Stomach (tissue), 9 donors: ENCODE measurements around the gene NCOA4. TPM values are rescaled to one million over a fixed set of nuclear protein-coding genes. Genes with fewer than 3 reads are reported as not detected.
"Not testable (repeated sequence)": the region's sequence is repeated elsewhere in the genome, so short reads cannot be mapped to it uniquely, and the experiment has no call there.

ENCODE experiments used
- DNase-seq, 2 donors: peaks; one replicate each; pipeline versions ENCODE4 v3.0.0 to v3.0.0-alpha.2; 2013 to 2019
- H3K27ac ChIP-seq, 5 donors: fragments of 200-600 bp in 4 of 5; sonication (generic) in 4 of 5; one replicate each; pipeline ENCODE4 v1.5.1; 2013 to 2019; ENCODE audit warnings: mild to moderate bottlenecking in 1 of 5, moderate library complexity in 1 of 5
- H3K27me3 ChIP-seq, 3 donors: fragments of 200-600 bp; sonication (generic); one replicate each; pipeline ENCODE4 v1.5.1; 2017 to 2019; ENCODE audit warnings: mixed run types in 1 of 3
- H3K36me3 ChIP-seq, 4 donors: fragments of 200-600 bp; sonication (generic); 1 replicate in 3 of 4; 2 replicates in 1 of 4; pipeline ENCODE4 v1.5.1; 2016 to 2019
- H3K4me1 ChIP-seq, 4 donors: fragments of 200-600 bp; sonication (generic); one replicate each; pipeline ENCODE4 v1.5.1; 2016 to 2019
- H3K4me3 ChIP-seq, 4 donors: fragments of 200-600 bp; sonication (generic) in 3 of 4; one replicate each; pipeline ENCODE4 v1.5.1; 2016 to 2019; ENCODE audit warnings: mild to moderate bottlenecking in 1 of 4
- H3K9me3 ChIP-seq, 4 donors: fragments of 200-600 bp; sonication (generic); one replicate each; pipeline ENCODE4 v1.5.1; 2016 to 2019
- EP300 ChIP-seq: sonication (generic); formaldehyde crosslinking; IDR thresholded peaks from one replicate; pipeline ENCODE4 v1.6.1; 2017; ENCODE audit warnings: antibody characterized with exemption
- POLR2A ChIP-seq, 4 donors: fragments of 450-650 bp; IDR thresholded peaks; one replicate each; pipeline ENCODE4 v1.6.1; 2016; ENCODE audit warnings: antibody characterized with exemption in 4 of 4, control low read depth in 2 of 4, mild to moderate bottlenecking in 1 of 4, moderate library complexity in 1 of 4
- POLR2AphosphoS5 ChIP-seq, 3 donors: sonication (generic); formaldehyde crosslinking; IDR thresholded peaks; one replicate each; pipeline ENCODE4 v1.6.1; 2016; ENCODE audit warnings: antibody characterized with exemption in 3 of 3
- WGBS, 5 donors: extraction: QIAGEN DNeasy Blood & Tissue Kit in 3 of 5; methylation state at CpG; one replicate each; pipeline versions ENCODE4 v1.1.5 to v1.1.7; 2013 to 2018; 5-methylcytosine and 5-hydroxymethylcytosine counted together
- intact Hi-C: fragments of 100-400 bp; cut with DNase I; formaldehyde crosslinking; loops from one replicate; pipeline ENCODE4 v1.15.1; 2023; ENCODE audit warnings: low total_unique reads
- polyA plus RNA-seq, 3 donors: library from polyadenylated mRNA; stranded (reverse); fragments of 200-250 nt; gene quantifications; one replicate each; pipeline ENCODE4 v1.2.3, GENCODE V29; 2013
- total RNA-seq, 5 donors: library from RNA; depleted of rRNA; stranded (reverse); fragments of >200 nt; gene quantifications; one replicate each; pipeline versions ENCODE4 v1.1.0 to v1.2.3, GENCODE V29; 2014 to 2016
- TF ChIP-seq, protein P1 (sequence below), 7 experiments: fragments of 450-650 bp in 4 of 7; fragments of 200-600 bp in 3 of 7; sonication (generic) in 3 of 7; IDR thresholded peaks; one replicate each; pipeline ENCODE4 v1.5.1; 2016 to 2019; ENCODE audit warnings: antibody characterized with exemption in 7 of 7, control low read depth in 2 of 7, mild to moderate bottlenecking in 1 of 7
- donor health status: healthy with polysubstance abuse.
- donor health status: Bipolar disorder and iron deficiency.
- donor health status: healthy.

Gene NCOA4
- total and polyA plus RNA-seq, 8 donors, result 35.7 to 260 (median 83.0) TPM

DNA sequence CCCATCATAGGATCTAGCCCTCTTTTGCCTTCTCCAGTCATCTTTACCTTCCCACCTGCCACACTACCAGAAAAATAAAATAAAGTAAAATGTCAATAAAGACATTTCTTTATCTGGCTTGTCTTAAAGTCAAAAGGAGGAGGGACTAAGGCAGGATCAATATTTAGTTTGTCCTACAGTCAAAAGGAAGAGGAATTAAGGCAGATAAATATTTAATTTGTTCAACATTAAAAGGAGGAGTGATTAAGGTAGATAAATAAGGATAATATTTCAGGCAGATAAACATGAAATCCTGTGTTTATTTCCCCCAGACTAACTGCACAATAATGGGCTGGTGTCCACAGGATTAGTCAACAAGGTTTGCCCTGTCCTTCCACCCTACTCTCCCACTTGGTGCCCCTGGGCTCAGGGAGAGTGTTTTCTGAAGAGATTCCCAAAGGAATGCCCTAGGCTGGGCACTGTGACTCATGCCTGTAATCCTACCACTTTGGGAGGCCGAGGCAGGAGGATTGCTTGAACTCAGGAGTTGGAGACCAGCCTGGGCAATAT is 33.9 kb upstream of the NCOA4 start:
- no peaks in the 10 kb centered on the region for H3K9me3 ChIP-seq
- intact Hi-C loops, result no loop called here
- DNase-seq, result no peak
- H3K4me3 ChIP-seq, result no peak overlapping the region
- no peaks in the 10 kb centered on the region for H3K27me3 ChIP-seq
- H3K27ac ChIP-seq, result no peak overlapping the region
- TF ChIP-seq POLR2A (IDR thresholded peaks at IDR 0.05) (no peak), POLR2AphosphoS5 (IDR thresholded peaks at IDR 0.05) (no peak), EP300 (no peak)
- TF ChIP-seq, protein P1, sequence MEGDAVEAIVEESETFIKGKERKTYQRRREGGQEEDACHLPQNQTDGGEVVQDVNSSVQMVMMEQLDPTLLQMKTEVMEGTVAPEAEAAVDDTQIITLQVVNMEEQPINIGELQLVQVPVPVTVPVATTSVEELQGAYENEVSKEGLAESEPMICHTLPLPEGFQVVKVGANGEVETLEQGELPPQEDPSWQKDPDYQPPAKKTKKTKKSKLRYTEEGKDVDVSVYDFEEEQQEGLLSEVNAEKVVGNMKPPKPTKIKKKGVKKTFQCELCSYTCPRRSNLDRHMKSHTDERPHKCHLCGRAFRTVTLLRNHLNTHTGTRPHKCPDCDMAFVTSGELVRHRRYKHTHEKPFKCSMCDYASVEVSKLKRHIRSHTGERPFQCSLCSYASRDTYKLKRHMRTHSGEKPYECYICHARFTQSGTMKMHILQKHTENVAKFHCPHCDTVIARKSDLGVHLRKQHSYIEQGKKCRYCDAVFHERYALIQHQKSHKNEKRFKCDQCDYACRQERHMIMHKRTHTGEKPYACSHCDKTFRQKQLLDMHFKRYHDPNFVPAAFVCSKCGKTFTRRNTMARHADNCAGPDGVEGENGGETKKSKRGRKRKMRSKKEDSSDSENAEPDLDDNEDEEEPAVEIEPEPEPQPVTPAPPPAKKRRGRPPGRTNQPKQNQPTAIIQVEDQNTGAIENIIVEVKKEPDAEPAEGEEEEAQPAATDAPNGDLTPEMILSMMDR (IDR thresholded peaks at IDR 0.05), result no peak
- H3K4me1 ChIP-seq, result no peaks in the 10 kb centered on the region
- no peaks in the 10 kb centered on the region for H3K36me3 ChIP-seq
- 79 to 95% (median 85%) methylated on average over 1 of the region's 1 CpG for WGBS, 5 donors

DNA sequence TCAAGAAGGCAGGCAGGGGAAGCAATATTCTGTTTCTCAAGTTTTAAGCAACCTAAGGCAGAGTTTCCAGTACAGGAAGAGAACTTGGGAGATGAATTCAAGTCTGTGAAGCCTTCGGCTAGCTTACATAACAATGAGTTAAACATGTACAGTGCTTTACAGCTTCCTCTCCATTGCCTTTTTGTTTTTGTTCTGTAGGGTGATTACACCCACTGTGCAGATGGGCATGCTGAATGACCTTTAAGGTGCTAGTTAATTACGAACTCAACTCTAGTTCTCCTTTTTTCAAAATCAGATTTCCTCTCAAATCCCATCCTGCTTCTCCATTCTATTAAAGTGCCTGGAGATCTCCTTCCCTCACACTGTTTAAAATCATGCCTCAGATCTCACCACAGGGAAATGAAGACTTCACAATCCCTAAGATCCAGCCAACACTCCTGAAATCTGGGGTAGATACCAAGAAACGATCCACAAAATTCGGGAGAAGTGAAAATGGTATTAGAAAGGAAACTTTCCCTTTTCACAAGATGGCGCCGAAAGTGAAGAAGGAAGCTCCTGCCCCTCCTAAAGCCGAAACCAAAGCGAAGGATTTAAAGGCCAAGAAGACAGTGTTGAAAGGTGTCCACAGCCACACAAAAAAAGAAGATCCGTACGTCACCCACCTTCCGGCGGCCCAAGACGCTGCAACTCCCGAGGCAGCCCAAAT is 32.5 kb upstream of the NCOA4 start:
- TF ChIP-seq, protein P1 (IDR thresholded peaks at IDR 0.05), result no peak
- no peak for TF ChIP-seq POLR2A (IDR thresholded peaks at IDR 0.05)
- TF ChIP-seq EP300, result no peak
- no peak for TF ChIP-seq POLR2AphosphoS5 (IDR thresholded peaks at IDR 0.05)
- no peak for DNase-seq
- intact Hi-C loops, result no loop called here
- no peak overlapping the region for H3K4me3 ChIP-seq
- H3K36me3 ChIP-seq, result no peaks in the 10 kb centered on the region
- no peaks in the 10 kb centered on the region for H3K27me3 ChIP-seq
- no peak overlapping the region for H3K27ac ChIP-seq
- H3K9me3 ChIP-seq, result no peaks in the 10 kb centered on the region
- 80 to 95% (median 87%) methylated on average over 14 of the region's 14 CpGs for WGBS, 5 donors
- no peaks in the 10 kb centered on the region for H3K4me1 ChIP-seq

DNA sequence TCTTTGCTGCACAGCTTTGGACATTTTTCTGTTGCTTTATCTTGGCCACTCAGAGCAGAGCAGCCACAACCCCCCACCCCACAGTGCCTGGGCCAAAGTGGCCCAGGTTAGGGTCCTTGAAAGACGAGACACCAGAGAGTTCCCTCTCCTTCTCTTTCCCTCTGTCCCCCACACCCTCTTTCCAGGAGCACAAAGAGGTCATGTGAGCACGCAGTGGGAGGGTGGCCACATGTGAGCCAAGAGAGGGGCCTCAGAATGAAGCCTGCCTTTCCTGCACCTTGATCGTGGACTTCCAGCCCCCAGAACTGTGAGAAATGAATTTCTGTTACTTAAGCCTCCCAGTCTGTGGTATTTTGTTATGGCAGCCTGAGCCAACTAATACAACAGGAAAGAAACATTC is 30.3 kb upstream of the NCOA4 start:
- 66 to 81% (median 77%) methylated on average over 3 of the region's 3 CpGs for WGBS, 5 donors
- TF ChIP-seq EP300 (no peak), POLR2AphosphoS5 (IDR thresholded peaks at IDR 0.05) (no peak), POLR2A (IDR thresholded peaks at IDR 0.05) (no peak)
- TF ChIP-seq, protein P1 (IDR thresholded peaks at IDR 0.05), result no peak
- H3K9me3 ChIP-seq, result peaks cover 0 to 5% (median 0%) of the 10 kb centered on the region in 4 donors
- no peak overlapping the region for H3K27ac ChIP-seq
- intact Hi-C loops, result no loop called here
- no peak overlapping the region for H3K4me3 ChIP-seq
- no peaks in the 10 kb centered on the region for H3K36me3 ChIP-seq
- no peaks in the 10 kb centered on the region for H3K27me3 ChIP-seq
- DNase-seq, result no peak
- no peaks in the 10 kb centered on the region for H3K4me1 ChIP-seq

DNA sequence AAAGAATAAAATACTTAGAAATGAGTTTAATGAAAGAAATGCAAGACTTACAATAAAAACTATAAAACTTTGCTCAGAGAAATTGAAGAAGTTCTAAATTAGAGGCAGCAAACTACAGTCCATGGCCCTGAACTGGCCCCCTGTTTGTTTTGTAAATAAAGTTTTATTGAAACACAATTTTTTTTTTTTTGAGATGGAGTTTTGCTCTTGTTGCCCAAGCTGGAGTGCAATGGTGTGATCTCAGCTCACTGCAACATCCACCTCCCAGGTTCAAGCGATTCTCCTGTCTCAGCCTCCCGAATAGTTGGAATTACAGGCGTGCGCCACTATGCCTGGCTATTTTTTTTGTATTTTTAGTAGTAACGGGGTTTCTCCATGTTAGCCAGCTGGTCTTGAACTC is 27.5 kb upstream of the NCOA4 start:
- H3K4me3 ChIP-seq, H3K27me3 ChIP-seq, intact Hi-C loops, H3K4me1 ChIP-seq, DNase-seq, H3K27ac ChIP-seq, H3K9me3 ChIP-seq, H3K36me3 ChIP-seq: not testable (repeated sequence)
- WGBS, 5 donors, result 93 to 97% (median 96%) methylated on average over 5 of the region's 5 CpGs

DNA sequence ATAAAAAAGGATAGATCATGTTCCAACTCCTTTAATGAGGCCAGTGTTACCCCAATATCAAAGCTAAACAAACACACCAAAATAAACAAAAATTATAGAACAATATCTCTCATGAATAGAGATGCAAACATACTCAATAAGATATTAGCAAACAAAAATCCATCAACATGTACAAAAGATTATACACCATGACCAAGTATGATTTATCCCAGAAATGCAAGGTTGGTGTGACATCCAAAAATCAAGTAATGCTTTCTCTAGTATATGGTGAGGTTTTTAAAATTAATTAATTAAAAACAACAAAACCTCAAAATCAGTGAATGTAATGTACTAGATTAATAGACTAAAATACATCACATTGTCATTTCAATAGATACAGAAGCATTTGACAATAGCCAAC is 26.6 kb upstream of the NCOA4 start:
- DNase-seq, result no peak
- Histone ChIP-seq H3K4me1 (peaks cover 0 to 6% (median 0%) of the 10 kb centered on the region in 4 donors), H3K9me3 (peaks cover 0 to 5% (median 0%) of the 10 kb centered on the region in 4 donors), H3K27ac (no peak overlapping the region), H3K36me3 (no peaks in the 10 kb centered on the region), H3K4me3 (no peak overlapping the region), H3K27me3 (no peaks in the 10 kb centered on the region)
- TF ChIP-seq POLR2AphosphoS5 (IDR thresholded peaks at IDR 0.05), result no peak
- TF ChIP-seq, protein P1 (IDR thresholded peaks at IDR 0.05), result no peak
- TF ChIP-seq EP300, result no peak
- TF ChIP-seq POLR2A (IDR thresholded peaks at IDR 0.05), result no peak
- intact Hi-C loops, result no loop called here
